SH-SY5Y (cell line): ENCODE results near the gene KAT2B.

Experiments
- GATA2 ChIP-seq: IDR thresholded peaks from 2 replicates; pipeline ENCODE4 v1.6.1; 2011; ENCODE audit warnings: mild to moderate bottlenecking, low read depth, low read length
- GATA3 ChIP-seq: IDR thresholded peaks from 2 replicates; pipeline ENCODE4 v1.6.1; 2011; ENCODE audit warnings: low read depth, mild to moderate bottlenecking, low read length, moderate library complexity

KAT2B gene

DNA sequence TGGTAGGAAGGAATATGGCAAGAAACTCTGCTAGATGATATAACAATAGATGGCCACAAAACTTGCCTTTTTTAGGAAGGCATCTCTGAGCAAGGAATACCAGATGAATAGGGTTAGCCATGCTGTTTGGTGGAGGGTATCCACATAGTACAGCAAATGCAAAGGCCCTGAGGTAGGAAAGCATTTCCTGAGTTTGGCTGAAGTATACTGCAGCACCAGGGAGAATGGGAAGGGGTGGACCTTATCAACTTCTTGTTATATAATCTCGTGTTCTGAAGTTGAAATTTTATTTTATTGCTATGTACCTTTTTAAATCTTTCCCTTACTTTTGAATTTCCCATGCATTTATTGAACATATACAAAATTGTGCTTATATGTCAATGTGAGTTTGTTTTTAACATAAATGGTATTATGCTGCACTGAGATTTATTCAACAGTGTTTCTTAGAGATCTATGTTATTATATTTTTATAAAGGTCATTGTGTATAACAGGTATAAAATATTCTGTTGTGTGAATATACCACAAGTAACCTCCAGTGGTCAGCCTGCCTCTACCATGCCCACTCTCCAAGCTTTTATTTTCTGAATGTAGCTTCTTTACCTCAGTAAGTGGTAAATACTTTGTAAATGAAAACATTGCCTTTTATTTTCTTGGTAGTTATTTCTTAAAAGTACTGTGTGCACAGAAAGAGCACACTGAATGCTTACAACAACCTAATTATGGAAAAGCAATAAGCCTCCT, 2.8 kb upstream of the KAT2B start:
- no peak for TF ChIP-seq GATA3
- no peak for TF ChIP-seq GATA2

DNA sequence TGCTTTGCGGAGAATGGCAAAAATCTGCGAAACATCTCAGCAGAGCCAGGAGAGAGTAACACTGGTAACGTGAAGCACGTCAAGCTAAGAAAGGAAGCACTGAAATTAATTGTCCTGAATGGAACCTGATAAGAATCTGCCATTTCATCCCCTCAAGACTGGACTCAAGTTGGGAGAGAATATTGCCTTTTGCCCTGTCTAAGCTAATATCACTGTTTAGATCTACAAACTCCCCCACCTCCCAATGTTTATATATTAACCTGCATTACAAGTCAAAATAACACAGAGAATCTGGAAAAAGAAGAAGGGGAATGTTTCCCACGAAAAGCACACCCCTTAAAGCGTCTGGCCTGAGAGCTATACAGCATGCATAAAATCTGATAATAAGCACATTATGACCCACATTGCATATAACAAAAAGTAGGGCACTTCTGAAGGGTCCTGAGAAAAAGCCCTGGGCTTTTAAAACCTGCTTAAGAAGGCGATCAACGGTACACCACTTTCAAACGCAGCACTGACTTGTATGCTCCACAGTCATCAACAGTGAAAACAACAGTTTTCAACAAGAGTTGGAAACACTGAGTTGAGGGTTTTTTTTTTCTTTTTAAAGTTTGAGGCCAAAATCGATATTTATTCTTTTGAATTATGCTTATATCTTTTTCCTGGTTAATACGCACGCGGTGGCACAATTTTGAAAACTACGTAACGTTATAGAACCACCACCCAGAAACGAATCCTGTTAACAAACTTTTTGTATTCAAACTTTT, 1.4 kb upstream of the KAT2B start:
- TF ChIP-seq GATA2, result peak; percentile 50
- TF ChIP-seq GATA3, result peak; percentile 50; the same call in 1 of the 2 replicates

DNA sequence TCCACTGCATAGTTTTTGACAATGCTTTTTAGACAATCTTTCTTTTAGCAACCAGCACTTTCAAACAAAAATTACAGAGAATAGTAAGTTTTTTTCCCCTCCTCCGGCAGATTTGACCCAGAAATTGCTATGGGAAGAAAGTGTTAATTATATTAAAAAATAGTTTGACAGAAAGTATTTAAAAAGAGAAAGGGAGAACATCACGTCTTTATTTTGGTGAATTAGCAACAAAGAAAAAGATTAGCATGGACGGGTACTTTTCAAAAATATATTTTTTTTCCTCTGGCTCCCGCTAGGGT, 831 bp upstream of the KAT2B start:
- TF ChIP-seq GATA3 (no peak), GATA2 (no peak)

DNA sequence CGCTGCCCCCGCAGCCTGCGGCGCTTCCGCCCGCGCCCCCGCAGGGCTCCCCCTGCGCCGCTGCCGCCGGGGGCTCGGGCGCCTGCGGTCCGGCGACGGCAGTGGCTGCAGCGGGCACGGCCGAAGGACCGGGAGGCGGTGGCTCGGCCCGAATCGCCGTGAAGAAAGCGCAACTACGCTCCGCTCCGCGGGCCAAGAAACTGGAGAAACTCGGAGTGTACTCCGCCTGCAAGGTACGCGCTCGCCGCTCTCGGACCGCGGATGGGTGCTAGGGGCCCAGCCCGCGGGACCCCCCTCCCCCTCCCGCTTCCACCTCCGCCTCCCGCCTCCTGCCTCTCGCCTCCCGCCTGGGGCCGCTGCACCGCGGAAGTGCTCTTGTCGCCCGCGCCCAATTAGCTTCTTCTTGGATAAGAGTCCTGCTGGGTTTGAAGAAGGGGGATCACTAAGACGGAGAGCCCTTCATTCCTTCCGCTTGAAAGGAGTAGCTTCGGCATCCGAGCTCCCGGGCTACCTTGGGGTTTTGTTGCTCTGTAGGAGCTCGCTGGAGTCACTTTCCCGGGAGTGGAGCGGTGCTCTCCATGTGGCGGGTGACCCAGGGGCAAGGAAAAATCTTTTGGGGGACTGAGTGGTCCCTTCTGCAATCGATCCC, 426 bp downstream of the KAT2B start:
- TF ChIP-seq GATA3, result no peak
- TF ChIP-seq GATA2, result no peak

DNA sequence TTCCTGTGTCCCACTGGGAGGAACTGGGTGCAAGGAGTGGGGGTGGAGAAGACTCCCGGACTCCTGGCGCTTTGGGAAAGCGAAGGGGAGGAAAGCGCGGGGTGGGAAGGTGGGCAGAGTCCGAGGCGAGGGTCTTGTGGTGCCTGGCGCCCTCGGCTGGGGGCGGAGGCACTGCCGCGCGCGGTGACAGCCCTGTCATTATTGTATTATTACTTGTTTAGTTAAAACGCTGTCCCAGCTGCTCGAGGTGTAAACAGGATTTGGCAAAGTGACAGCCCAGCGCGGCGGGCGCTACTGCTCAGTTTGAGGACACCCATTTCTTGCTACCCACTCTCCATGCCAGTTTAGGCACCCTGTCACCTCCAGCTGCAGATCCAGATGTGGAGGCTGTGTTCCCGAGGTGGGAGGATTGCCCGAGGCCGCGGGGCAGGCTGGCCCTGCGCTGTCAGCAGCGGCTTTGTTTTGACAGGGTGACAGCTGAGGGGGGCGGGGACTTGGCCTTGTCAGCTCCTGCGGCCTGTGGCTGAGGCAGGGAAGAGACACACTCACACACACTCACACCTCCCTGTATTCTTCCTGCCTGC, 1.0 kb downstream of the KAT2B start:
- TF ChIP-seq GATA3 (no peak), GATA2 (no peak)

DNA sequence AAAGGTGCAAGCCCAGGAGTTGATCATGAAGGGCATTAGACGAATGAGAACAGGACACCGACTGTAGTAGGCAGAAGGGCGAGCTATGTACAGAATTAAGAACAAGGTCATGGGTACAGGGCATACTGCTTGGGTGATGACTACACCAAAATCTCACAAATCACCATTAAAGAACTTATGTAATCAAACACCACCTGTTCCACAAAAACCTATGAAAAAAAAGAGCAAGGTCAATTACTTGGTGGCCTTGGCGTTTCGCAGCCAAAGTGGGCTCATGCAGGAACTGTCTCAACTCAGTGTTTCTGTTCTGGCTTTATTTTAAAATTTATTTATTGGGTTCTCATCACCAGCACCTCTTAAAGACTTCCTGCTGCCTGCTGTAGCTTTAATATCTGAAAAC, 2.1 kb downstream of the KAT2B start:
- TF ChIP-seq GATA3, result no peak
- no peak for TF ChIP-seq GATA2

DNA sequence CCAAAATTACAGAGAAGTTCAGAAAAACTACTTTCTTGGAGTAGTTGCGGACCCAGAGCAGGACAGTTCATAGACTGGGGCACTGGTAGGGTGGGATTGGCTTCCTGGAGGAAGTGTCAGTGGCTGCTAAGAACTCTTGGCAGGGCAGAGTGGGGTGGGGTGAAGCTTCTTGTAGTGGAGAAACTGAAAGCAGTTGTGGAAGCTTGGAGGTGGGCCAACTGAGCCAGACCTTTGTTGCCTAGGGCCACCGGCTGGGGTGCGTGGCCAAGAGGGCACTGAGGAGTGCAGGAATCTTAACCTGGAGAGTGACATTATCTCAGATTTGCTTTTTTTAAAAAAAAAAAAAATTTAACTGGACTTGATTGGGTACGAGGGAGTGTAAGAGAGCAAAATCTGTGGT, 3.1 kb downstream of the KAT2B start:
- TF ChIP-seq GATA3 (no peak), GATA2 (no peak)

DNA sequence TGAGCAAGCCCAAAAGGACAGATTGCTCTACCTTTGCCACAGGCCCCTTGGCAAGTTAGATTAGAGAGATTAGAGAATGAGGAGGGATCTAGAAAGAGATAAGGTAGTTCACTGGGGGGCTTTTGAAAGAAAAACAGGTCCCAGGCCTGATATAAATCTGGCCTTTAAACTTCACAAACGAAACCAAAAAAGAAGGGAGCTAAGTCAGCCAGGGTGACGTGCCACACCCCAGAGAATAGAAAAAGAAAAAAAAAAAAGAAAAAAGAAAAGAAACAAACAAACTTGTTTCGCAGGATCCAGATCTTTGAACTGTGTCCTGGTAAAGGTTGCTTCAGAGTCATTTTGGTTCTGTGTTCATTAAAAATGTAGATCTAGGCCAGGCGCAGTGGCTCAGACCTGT, 3.6 kb downstream of the KAT2B start:
- TF ChIP-seq GATA2, result peak; percentile 73
- peak; percentile 59 for TF ChIP-seq GATA3

DNA sequence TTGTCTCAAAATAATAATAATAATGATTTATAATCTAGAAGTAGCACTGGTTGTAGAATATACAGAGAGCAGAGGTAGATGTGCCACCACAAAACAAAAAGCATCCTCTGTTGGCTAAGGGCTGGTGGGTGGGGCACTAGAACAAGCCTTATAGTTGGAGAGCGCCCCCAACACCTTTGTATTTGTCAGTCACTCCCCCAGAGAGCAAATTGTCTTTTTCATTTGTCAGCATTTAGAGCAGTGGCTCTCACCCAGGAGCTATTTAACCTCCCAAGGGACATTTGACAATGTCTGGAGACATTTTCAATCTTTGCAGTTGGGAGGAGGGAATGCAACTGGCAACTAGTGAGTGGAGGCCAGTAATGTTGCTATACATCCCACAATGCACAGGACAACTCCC, 6.3 kb downstream of the KAT2B start:
- TF ChIP-seq GATA3 (no peak), GATA2 (no peak)

DNA sequence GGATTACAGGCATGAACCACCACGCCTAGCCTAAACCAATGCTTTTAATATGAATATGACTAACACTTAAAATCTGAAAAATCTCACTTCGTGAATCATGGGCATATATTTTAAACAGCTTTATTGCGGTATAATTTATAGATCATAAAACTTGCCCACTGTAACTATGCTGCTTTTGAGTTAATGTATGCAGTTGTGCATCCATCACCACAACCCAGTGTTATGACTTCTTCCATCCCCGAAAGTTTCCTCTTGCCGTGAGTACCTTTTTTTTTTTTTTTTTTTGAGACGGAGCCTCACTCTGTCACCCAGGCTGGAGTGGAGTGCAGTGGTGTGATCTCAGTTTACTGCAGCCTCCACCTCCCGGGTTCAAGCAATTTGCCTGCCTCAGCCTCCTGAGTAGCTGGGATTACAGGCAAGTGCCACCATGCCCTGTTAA, 7.1 kb downstream of the KAT2B start:
- TF ChIP-seq GATA2 (no peak), GATA3 (no peak)

DNA sequence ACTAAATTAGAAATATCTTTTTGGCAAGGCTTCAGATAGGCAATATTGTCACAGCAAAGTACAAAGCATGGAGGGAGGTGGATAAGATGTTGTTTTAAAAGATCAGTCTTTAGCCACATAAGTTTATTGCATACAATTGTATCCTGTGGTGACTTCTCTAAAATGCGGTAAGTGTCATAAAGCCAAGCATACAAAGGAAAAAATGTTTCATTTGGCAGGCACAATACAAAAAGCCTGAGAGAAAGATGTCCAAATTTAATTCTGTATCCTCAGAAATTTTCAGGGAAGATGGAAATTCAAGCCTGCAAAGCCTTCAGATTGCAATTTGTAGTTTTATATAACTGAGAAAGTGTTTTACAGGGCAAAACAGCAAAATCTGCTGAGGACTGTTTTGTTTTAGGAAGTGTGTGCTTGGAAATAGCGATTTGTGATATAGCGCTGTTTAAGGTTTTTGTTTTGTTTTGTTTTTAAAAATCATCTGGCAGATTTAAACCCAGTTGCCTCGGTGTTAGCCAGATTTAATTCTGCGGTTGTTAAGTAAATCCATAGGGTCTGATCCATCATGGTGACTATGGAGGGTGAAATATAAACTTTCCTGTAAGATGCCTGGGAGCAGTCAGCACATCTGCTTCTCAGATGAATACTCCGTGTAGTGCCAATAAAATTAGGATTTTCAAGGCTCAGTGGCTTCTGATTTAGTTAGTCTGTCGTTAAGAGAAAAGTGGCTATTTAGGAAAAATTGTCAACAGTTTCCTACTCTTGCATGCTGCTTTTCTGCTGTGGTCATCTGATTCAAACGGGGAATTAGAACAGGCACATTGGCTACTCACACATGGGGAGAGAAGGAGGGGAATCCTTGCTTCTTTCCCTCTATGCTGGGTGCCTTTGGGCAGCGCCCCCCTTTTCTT, 8.0 kb downstream of the KAT2B start:
- TF ChIP-seq GATA3 (no peak), GATA2 (no peak)

DNA sequence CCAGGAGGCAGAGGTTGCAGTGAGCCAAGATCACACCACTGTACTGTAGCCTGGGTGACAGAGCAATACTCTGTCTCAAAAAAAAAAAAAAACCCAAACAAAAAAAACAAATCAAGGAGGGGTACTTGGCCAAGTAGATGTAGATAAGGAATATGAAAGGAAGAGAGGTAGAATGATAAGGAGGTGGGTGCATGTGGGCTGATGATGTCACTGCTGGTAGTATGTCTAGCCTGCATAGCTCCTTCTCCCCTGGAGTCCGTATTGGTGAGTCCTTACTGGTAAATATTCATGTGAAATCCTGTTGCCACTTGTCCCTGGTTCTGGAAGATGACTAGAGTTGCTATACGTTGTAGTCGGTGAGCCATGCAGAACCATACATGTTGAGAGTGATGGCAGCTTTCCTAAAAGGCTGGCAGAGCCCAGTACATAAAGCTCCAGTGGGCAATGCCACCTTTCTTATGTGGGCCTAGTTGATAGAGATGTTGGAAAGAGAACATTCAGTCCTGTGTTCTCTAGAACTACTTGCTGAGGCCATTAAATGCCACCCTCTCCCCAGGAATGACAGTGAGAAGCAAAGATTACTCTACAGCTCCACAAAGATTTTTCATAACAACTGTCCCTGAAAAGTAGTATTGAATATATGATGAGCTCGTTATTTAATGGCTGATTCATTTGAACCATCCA, 11.0 kb downstream of the KAT2B start:
- no peak for TF ChIP-seq GATA3
- no peak for TF ChIP-seq GATA2

DNA sequence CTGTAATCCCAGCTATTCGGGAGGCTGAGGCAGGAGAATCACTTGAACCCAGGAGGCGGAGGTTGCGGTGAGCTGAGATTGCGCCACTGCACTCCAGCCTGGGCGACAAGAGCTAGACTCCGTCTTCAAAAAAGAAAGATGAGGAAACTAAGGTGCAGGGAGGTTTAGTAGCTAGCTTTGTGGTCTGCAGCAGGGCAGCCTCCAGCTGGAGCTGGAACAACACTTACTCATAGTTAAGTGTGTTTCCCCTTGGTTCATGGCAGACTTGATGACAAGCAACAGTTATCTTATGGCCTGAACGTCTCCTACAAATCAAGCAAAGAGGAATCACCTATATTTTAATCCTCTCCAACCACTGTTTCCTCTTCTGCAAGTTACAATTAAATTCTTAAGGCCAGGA, 12.6 kb downstream of the KAT2B start:
- TF ChIP-seq GATA2 (no peak), GATA3 (no peak)

DNA sequence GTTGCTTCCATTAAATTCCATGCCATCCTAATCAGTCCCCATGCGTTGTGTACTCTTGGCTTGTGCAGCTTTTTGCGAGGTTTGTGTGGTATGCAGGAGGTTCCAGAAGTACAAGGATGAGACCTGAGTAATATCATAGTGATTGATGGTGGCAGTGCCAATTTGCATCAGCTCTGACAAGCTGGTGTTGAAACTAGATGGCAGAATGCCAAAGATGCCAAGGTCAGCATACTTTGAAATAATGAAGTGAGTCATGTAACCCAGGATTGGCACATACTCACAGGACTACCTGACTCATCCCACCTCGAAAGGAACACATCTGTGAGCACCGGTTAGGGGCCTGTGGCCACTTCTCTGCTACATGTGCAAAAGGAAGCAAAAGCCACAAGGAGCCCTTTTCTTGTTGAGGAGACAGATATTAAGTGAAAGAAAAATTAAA, 14.3 kb downstream of the KAT2B start:
- TF ChIP-seq GATA3 (no peak), GATA2 (no peak)
